ENCODE data around the gene SLC22A16.

- TF ChIP-seq CTCF (IDR thresholded peaks at IDR 0.05 in 8 of 11, conservative IDR thresholded peaks at IDR 0.05 in 3 of 11) (no peak), POLR2AphosphoS5 (IDR thresholded peaks at IDR 0.05) (no peak), POLR2A (IDR thresholded peaks at IDR 0.05) (no peak)
These were observed 47.9 kb upstream of the SLC22A16 start for GRCh38 chr6:110524305-110524704.
